Pulmonary artery endothelial cell (primary cell): ENCODE results near the gene TERT. TPM values are rescaled to one million over a fixed set of nuclear protein-coding genes. Genes with fewer than 3 reads are reported as not detected.
"Not testable (repeated sequence)": the region's sequence is repeated elsewhere in the genome, so short reads cannot be mapped to it uniquely, and the experiment has no call there.

Source experiments
- DNase-seq: peaks from one replicate; pipeline ENCODE4 v3.0.0-alpha.2; 2011; ENCODE audit warnings: low read depth, low spot score
- total RNA-seq: library from RNA; depleted of rRNA; stranded (reverse); fragments of >200 nt; gene quantifications from 2 replicates; pipeline ENCODE4 v1.2.3, GENCODE V29; 2014

Gene TERT
- total RNA-seq, 1 donor from 2014 or later = 0.07 TPM

GRCh38 chr5:1240496-1241260, 54.2 kb downstream of the TERT start:
- no peak for DNase-seq

- DNase-seq = no peak
These were observed 55.2 kb downstream of the TERT start for GRCh38 chr5:1239505-1240251.

GRCh38 chr5:1235838-1236237, 59.0 kb downstream of the TERT start:
- DNase-seq = no peak

- no peak for DNase-seq
These were observed 59.5 kb downstream of the TERT start for GRCh38 chr5:1235379-1235778.

- no peak for DNase-seq
These were observed 62.1 kb downstream of the TERT start for GRCh38 chr5:1232780-1233179.

GRCh38 chr5:1231354-1231905, 63.4 kb downstream of the TERT start:
- DNase-seq = no peak

GRCh38 chr5:1230551-1230950, 64.3 kb downstream of the TERT start:
- no peak for DNase-seq

- no peak for DNase-seq
These were observed 65.0 kb downstream of the TERT start for GRCh38 chr5:1229822-1230221.

GRCh38 chr5:1229023-1229422, 65.8 kb downstream of the TERT start:
- not testable (repeated sequence) for DNase-seq

GRCh38 chr5:1228120-1228519, 66.7 kb downstream of the TERT start:
- no peak for DNase-seq

- DNase-seq = no peak
These were observed 67.2 kb downstream of the TERT start for GRCh38 chr5:1227667-1228066.

- no peak for DNase-seq
These were observed 67.9 kb downstream of the TERT start for GRCh38 chr5:1226839-1227581.

- no peak for DNase-seq
These were observed 68.6 kb downstream of the TERT start for GRCh38 chr5:1226231-1226630.

GRCh38 chr5:1225081-1225480, 69.8 kb downstream of the TERT start, which contains the start of gene SLC6A18:
Gene SLC6A18, plus strand, starts transcription at chr5:1225381. Its CDS starts 97 bp downstream, at chr5:1225478.
- DNase-seq = no peak

GRCh38 chr5:1224631-1225030, 70.2 kb downstream of the TERT start:
- no peak for DNase-seq

- no peak for DNase-seq
These were observed 71.6 kb downstream of the TERT start for GRCh38 chr5:1223278-1223670.

- DNase-seq = no peak
These were observed 72.1 kb downstream of the TERT start for GRCh38 chr5:1222621-1223277.

- DNase-seq = no peak
These were observed 72.7 kb downstream of the TERT start for GRCh38 chr5:1222147-1222546.

GRCh38 chr5:1221721-1222120, 73.1 kb downstream of the TERT start:
- no peak for DNase-seq

GRCh38 chr5:1220831-1221230, 74.0 kb downstream of the TERT start:
- DNase-seq = no peak

GRCh38 chr5:1220351-1220750, 74.5 kb downstream of the TERT start:
- DNase-seq = no peak
